NCI-H82 treated with DMSO at 0.1 percent for 48 hours (cell line): ENCODE data around the gene WNT3A.

Experiments
- DNase-seq: peaks from one replicate; lab custom pipeline; 2025; ENCODE audit not compliant: unreplicated experiment; lab: John Stamatoyannopoulos, UW

WNT3A gene

GRCh38 chr1:228031276-228031995, 24.6 kb downstream of the WNT3A start:
- DNase-seq, result no peak

- DNase-seq, result no peak
Observed at GRCh38 chr1:228032041-228032440, 25.2 kb downstream of the WNT3A start.

GRCh38 chr1:228033376-228033775, 26.6 kb downstream of the WNT3A start:
- DNase-seq, result no peak

- DNase-seq, result no peak
Observed at GRCh38 chr1:228034954-228035837, 28.4 kb downstream of the WNT3A start.

- DNase-seq, result no peak
Observed at GRCh38 chr1:228035844-228036243, 29.0 kb downstream of the WNT3A start.

- no peak for DNase-seq
Observed at GRCh38 chr1:228036701-228037231, 30.0 kb downstream of the WNT3A start.

GRCh38 chr1:228037401-228038386, 30.9 kb downstream of the WNT3A start:
- DNase-seq, result no peak

GRCh38 chr1:228038387-228039005, 31.7 kb downstream of the WNT3A start:
- no peak for DNase-seq

GRCh38 chr1:228039006-228039903, 32.5 kb downstream of the WNT3A start:
- no peak for DNase-seq

GRCh38 chr1:228039986-228040385, 33.2 kb downstream of the WNT3A start:
- DNase-seq, result no peak

GRCh38 chr1:228041316-228041715, 34.5 kb downstream of the WNT3A start:
- no peak for DNase-seq

GRCh38 chr1:228042508-228042907, 35.7 kb downstream of the WNT3A start:
- no peak for DNase-seq

- DNase-seq, result no peak
Observed at GRCh38 chr1:228043281-228043848, 36.6 kb downstream of the WNT3A start.

- DNase-seq, result no peak
Observed at GRCh38 chr1:228044961-228045360, 38.2 kb downstream of the WNT3A start.

- no peak for DNase-seq
Observed at GRCh38 chr1:228045405-228045804, 38.6 kb downstream of the WNT3A start.

GRCh38 chr1:228045871-228046270, 39.1 kb downstream of the WNT3A start:
- DNase-seq, result no peak

GRCh38 chr1:228046421-228047182, 39.8 kb downstream of the WNT3A start:
- no peak for DNase-seq

- no peak for DNase-seq
Observed at GRCh38 chr1:228047183-228047466, 40.3 kb downstream of the WNT3A start.
